HFF-Myc (cell line): ENCODE data around the gene PIAS2.
A peak's percentile ranks its signal among the peaks of the same experiment; 100 is the strongest.

Source experiments
- DNase-seq: peaks from one replicate; pipeline ENCODE4 v3.0.0-alpha.2; 2011; ENCODE audit warnings: low read depth; ENCODE audit errors: extremely low read depth
- H3K4me3 ChIP-seq: replicated peaks from 2 replicates; pipeline ENCODE4 v1.5.1; 2011; ENCODE audit warnings: low read depth, mild to moderate bottlenecking, control low read depth, low read length
- CTCF ChIP-seq: IDR thresholded peaks from 2 replicates; pipeline ENCODE4 v1.5.1; 2012; ENCODE audit warnings: mild to moderate bottlenecking, low read depth, low read length, control low read depth; ENCODE audit errors: missing control alignments

The PIAS2 gene

GRCh38 chr18:46754661-46755292 lies 162.5 kb downstream of the PIAS2 start:
- peak; percentile 6 for TF ChIP-seq CTCF
- no peak overlapping the region for H3K4me3 ChIP-seq
- DNase-seq = no peak

- no peak overlapping the region for H3K4me3 ChIP-seq
- TF ChIP-seq CTCF = no peak
- no peak for DNase-seq
These were observed 163.1 kb downstream of the PIAS2 start for GRCh38 chr18:46754188-46754587.
